Mononuclear cell (primary cell): ENCODE measurements around the gene RXRG. TPM values are rescaled to one million over a fixed set of nuclear protein-coding genes. Genes with fewer than 3 reads are reported as not detected.

Experiments used
- H3K27me3 ChIP-seq: 2 replicates; pipeline ENCODE4 v1.6.0; 2011; ENCODE audit warnings: low read length, control low read depth; ENCODE audit not compliant: insufficient read depth
- H3K4me1 ChIP-seq: 2 replicates; pipeline ENCODE4 v1.5.1; 2011; ENCODE audit warnings: mild to moderate bottlenecking, low read length, control low read depth; ENCODE audit not compliant: insufficient read depth
- H3K4me3 ChIP-seq: 2 replicates; pipeline ENCODE4 v1.5.1; 2011; ENCODE audit warnings: mild to moderate bottlenecking, low read length, moderate library complexity
- H3K9me3 ChIP-seq: 2 replicates; pipeline ENCODE4 v1.5.1; 2011; ENCODE audit warnings: low read depth, mild to moderate bottlenecking, control low read depth, low read length
- total RNA-seq: library from RNA; depleted of rRNA; stranded (reverse); fragments of >200 nt; gene quantifications from one replicate; pipeline ENCODE4 v1.2.3, GENCODE V29; 2012

RXRG gene
- total RNA-seq, result not detected

- peaks cover 82% of the 10 kb centered on the region for H3K27me3 ChIP-seq
- no peak within 1 kb of the TSS for H3K4me3 ChIP-seq
- H3K9me3 ChIP-seq, result no peaks in the 10 kb centered on the region
- H3K4me1 ChIP-seq, result peaks cover 7% of the 10 kb centered on the region
These were observed at the start of gene RXRG for GRCh38 chr1:165444897-165445370. TSS of gene RXRG (minus strand) at chr1:165445126. CDS start at chr1:165444893, 233 bp downstream.

GRCh38 chr1:165492845-165493373 lies 48.0 kb upstream of the RXRG start:
- Histone ChIP-seq H3K9me3 (no peaks in the 10 kb centered on the region), H3K27me3 (peaks cover 2% of the 10 kb centered on the region), H3K4me3 (no peak overlapping the region), H3K4me1 (no peaks in the 10 kb centered on the region)

GRCh38 chr1:165490175-165490574 lies 45.2 kb upstream of the RXRG start:
- peaks cover 3% of the 10 kb centered on the region for H3K27me3 ChIP-seq
- H3K4me3 ChIP-seq, result no peak overlapping the region
- H3K9me3 ChIP-seq, result no peaks in the 10 kb centered on the region
- no peaks in the 10 kb centered on the region for H3K4me1 ChIP-seq

GRCh38 chr1:165487921-165488320 lies 43.0 kb upstream of the RXRG start:
- Histone ChIP-seq H3K4me3 (no peak overlapping the region), H3K4me1 (no peaks in the 10 kb centered on the region), H3K27me3 (peaks cover 3% of the 10 kb centered on the region), H3K9me3 (no peaks in the 10 kb centered on the region)

- Histone ChIP-seq H3K4me3 (no peak overlapping the region), H3K4me1 (no peaks in the 10 kb centered on the region), H3K9me3 (no peaks in the 10 kb centered on the region), H3K27me3 (peaks cover 3% of the 10 kb centered on the region)
These were observed 41.7 kb upstream of the RXRG start for GRCh38 chr1:165486663-165487062.

- no peaks in the 10 kb centered on the region for H3K4me1 ChIP-seq
- H3K27me3 ChIP-seq, result peaks cover 3% of the 10 kb centered on the region
- H3K4me3 ChIP-seq, result no peak overlapping the region
- no peaks in the 10 kb centered on the region for H3K9me3 ChIP-seq
These were observed 40.8 kb upstream of the RXRG start for GRCh38 chr1:165485716-165486115.

GRCh38 chr1:165484532-165484931 lies 39.6 kb upstream of the RXRG start:
- Histone ChIP-seq H3K27me3 (peaks cover 5% of the 10 kb centered on the region), H3K4me1 (no peaks in the 10 kb centered on the region), H3K4me3 (no peak overlapping the region), H3K9me3 (no peaks in the 10 kb centered on the region)

GRCh38 chr1:165483412-165483811 lies 38.5 kb upstream of the RXRG start:
- no peaks in the 10 kb centered on the region for H3K4me1 ChIP-seq
- H3K9me3 ChIP-seq, result no peaks in the 10 kb centered on the region
- peaks cover 5% of the 10 kb centered on the region for H3K27me3 ChIP-seq
- no peak overlapping the region for H3K4me3 ChIP-seq

- H3K27me3 ChIP-seq, result peaks cover 2% of the 10 kb centered on the region
- H3K4me3 ChIP-seq, result no peak overlapping the region
- no peaks in the 10 kb centered on the region for H3K4me1 ChIP-seq
- no peaks in the 10 kb centered on the region for H3K9me3 ChIP-seq
These were observed 37.0 kb upstream of the RXRG start for GRCh38 chr1:165481820-165482532.

- Histone ChIP-seq H3K9me3 (no peaks in the 10 kb centered on the region), H3K4me1 (no peaks in the 10 kb centered on the region), H3K27me3 (peaks cover 2% of the 10 kb centered on the region), H3K4me3 (no peak overlapping the region)
These were observed 31.9 kb upstream of the RXRG start for GRCh38 chr1:165476776-165477175.

GRCh38 chr1:165474196-165474595 lies 29.3 kb upstream of the RXRG start:
- Histone ChIP-seq H3K4me1 (no peaks in the 10 kb centered on the region), H3K27me3 (no peaks in the 10 kb centered on the region), H3K9me3 (no peaks in the 10 kb centered on the region), H3K4me3 (no peak overlapping the region)

- no peaks in the 10 kb centered on the region for H3K4me1 ChIP-seq
These were observed 28.2 kb upstream of the RXRG start for GRCh38 chr1:165473081-165473480.

GRCh38 chr1:165468726-165469249 lies 23.9 kb upstream of the RXRG start:
- H3K4me3 ChIP-seq, result no peak overlapping the region
- no peaks in the 10 kb centered on the region for H3K9me3 ChIP-seq
- no peaks in the 10 kb centered on the region for H3K4me1 ChIP-seq
- H3K27me3 ChIP-seq, result peaks cover 4% of the 10 kb centered on the region

More at GRCh38 chr1:165473081-165473480, 28.2 kb upstream of the RXRG start:
- H3K27me3 ChIP-seq, result no peaks in the 10 kb centered on the region
- no peak overlapping the region for H3K4me3 ChIP-seq
- H3K9me3 ChIP-seq, result no peaks in the 10 kb centered on the region

GRCh38 chr1:165468253-165468652 lies 23.3 kb upstream of the RXRG start:
- H3K4me3 ChIP-seq, result no peak overlapping the region
- H3K9me3 ChIP-seq, result no peaks in the 10 kb centered on the region
- H3K27me3 ChIP-seq, result peaks cover 4% of the 10 kb centered on the region
- H3K4me1 ChIP-seq, result no peaks in the 10 kb centered on the region

- Histone ChIP-seq H3K27me3 (peaks cover 8% of the 10 kb centered on the region), H3K9me3 (no peaks in the 10 kb centered on the region), H3K4me3 (no peak overlapping the region), H3K4me1 (no peaks in the 10 kb centered on the region)
These were observed 22.8 kb upstream of the RXRG start for GRCh38 chr1:165467706-165468105.

- H3K4me1 ChIP-seq, result no peaks in the 10 kb centered on the region
- no peak overlapping the region for H3K4me3 ChIP-seq
- H3K27me3 ChIP-seq, result peaks cover 11% of the 10 kb centered on the region
- H3K9me3 ChIP-seq, result no peaks in the 10 kb centered on the region
These were observed 19.1 kb upstream of the RXRG start for GRCh38 chr1:165463978-165464377.
